ENCODE data around the gene PCSK7. TPM values are rescaled to one million over a fixed set of nuclear protein-coding genes. Genes with fewer than 3 reads are reported as not detected.

Gene PCSK7
- total RNA-seq, 1 donor from 2014 or later, result 341 TPM

DNA sequence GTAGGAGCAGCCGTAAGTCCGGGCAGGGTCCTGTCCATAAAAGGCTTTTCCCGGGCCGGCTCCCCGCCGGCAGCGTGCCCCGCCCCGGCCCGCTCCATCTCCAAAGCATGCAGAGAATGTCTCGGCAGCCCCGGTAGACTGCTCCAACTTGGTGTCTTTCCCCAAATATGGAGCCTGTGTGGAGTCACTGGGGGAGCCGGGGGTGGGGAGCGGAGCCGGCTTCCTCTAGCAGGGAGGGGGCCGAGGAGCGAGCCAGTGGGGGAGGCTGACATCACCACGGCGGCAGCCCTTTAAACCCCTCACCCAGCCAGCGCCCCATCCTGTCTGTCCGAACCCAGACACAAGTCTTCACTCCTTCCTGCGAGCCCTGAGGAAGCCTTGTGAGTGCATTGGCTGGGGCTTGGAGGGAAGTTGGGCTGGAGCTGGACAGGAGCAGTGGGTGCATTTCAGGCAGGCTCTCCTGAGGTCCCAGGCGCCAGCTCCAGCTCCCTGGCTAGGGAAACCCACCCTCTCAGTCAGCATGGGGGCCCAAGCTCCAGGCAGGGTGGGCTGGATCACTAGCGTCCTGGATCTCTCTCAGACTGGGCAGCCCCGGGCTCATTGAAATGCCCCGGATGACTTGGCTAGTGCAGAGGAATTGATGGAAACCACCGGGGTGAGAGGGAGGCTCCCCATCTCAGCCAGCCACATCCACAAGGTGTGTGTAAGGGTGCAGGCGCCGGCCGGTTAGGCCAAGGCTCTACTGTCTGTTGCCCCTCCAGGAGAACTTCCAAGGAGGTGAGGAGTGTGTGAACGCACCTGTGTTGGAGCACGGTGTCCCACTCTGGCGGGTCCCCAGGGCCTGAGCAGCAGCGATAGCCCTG, 32.6 kb downstream of the PCSK7 start, which contains the start of gene TAGLN:
Gene TAGLN, plus strand, starts transcription at position 318 of the 863 bp plus-strand sequence. CDS start 3,644 bp downstream, outside the sequence.
- no peak for DNase-seq
- H3K9me3 Mint-ChIP-seq, result no peaks in the 10 kb centered on the region
- ATAC-seq (ENCODE audit: low read depth), result no peak
- H3K36me3 Mint-ChIP-seq (ENCODE audit: low read depth), result peaks cover 57% of the 10 kb centered on the region
- CTCF ChIA-PET, result no interaction called here
- H3K27ac Mint-ChIP-seq, result peak within 1 kb of the TSS; percentile 50
- H3K27me3 Mint-ChIP-seq, result no peaks in the 10 kb centered on the region
- H3K4me1 Mint-ChIP-seq, result peaks cover 35% of the 10 kb centered on the region
- POLR2A ChIA-PET, result interaction anchor here (0.7 kb wide), 1 partner anchor 852 kb away, joined by 3 read pairs; no protein-coding TSS in a partner anchor
- TF ChIP-seq CTCF (IDR thresholded peaks at IDR 0.05), result no peak
- H3K4me3 Mint-ChIP-seq, result no peak within 1 kb of the TSS
- intact Hi-C loops (cut with micrococcal nuclease), result no loop called here

GRCh38 chr11:117198613-117199012, 33.3 kb downstream of the PCSK7 start:
- Mint-ChIP-seq H3K4me3 (no peak overlapping the region), H3K4me1 (peaks cover 35% of the 10 kb centered on the region), H3K27me3 (no peaks in the 10 kb centered on the region), H3K36me3 (ENCODE audit: low read depth) (peaks cover 55% of the 10 kb centered on the region), H3K27ac (no peak overlapping the region), H3K9me3 (no peaks in the 10 kb centered on the region)
- no peak for TF ChIP-seq CTCF (IDR thresholded peaks at IDR 0.05)
- DNase-seq (no peak), ATAC-seq (ENCODE audit: low read depth) (no peak)
- POLR2A ChIA-PET, result interaction anchor here (2.0 kb wide), 1 partner anchor 20 kb away, joined by 5 read pairs; the partner anchor contains the start of gene SIDT2
- intact Hi-C loops (cut with micrococcal nuclease), result no loop called here
- CTCF ChIA-PET, result interaction anchor here (3.1 kb wide), 1 partner anchor 19 kb away, joined by 13 read pairs; the partner anchor contains the start of gene SIDT2

DNA sequence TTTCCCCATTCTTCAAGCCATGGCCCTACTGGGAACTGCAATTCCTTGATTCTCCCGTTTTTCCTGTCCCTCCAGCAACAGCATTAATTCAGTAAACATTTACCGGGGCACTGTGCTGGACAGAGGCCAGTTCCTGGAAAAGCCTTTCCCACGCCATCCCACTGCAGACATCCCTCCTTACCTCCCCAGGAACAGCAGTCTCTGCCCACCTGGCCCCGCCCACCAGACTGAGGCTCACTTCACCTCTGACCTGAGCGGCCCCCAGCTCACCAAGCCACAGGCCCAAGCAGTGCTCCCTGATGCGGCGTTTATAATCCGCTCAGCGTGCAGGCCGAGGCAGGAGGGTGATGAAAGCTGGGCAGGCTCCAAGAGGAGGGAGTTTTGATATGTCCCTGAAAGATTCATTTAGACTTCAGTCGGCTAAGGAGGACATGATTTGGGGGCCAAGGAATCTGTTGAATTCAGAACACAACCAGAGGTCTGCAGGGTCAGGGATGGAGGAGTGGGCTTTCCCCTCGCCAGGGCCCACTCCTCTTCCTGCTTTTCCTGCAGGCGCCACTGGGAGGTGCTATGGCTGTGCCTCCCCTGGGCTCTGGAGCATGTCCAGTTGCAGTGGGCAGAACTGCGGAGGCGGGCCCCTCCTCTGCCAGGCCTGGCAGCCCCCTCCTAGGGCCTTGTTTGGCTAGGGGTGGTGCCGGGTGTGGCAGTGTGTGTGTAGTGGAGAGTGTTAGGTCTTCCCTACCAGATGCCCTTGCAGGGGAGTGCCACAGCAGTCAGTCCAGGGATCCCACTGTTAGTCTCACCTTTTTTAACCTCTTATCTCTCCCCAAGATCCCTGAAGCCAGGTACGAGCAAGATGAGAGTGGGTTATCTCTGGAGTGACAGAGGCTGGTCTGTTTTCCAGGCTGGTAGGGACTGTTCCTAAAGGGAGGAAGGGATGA, 34.1 kb downstream of the PCSK7 start:
- H3K27me3 Mint-ChIP-seq, result no peaks in the 10 kb centered on the region
- intact Hi-C loops (cut with micrococcal nuclease), result loop anchor here (2.0 kb wide), 1 partner anchor 19 kb away; the partner anchor contains the start of gene SIDT2
- ATAC-seq (ENCODE audit: low read depth) (no peak), DNase-seq (no peak)
- peak overlapping the region; percentile 50 for H3K27ac Mint-ChIP-seq
- no peak for TF ChIP-seq CTCF (IDR thresholded peaks at IDR 0.05)
- POLR2A ChIA-PET, result interaction anchor here (0.6 to 2.0 kb wide), 2 partner anchors 19 to 271 kb away, joined by 3 to 5 read pairs; partner anchors contain the start of gene SIDT2
- peaks cover 39% of the 10 kb centered on the region for H3K4me1 Mint-ChIP-seq
- peaks cover 54% of the 10 kb centered on the region for H3K36me3 Mint-ChIP-seq (ENCODE audit: low read depth)
- no peaks in the 10 kb centered on the region for H3K9me3 Mint-ChIP-seq
- CTCF ChIA-PET, result interaction anchor here (3.1 kb wide), 1 partner anchor 18 kb away, joined by 13 read pairs; the partner anchor contains the start of gene SIDT2
- no peak overlapping the region for H3K4me3 Mint-ChIP-seq

GRCh38 chr11:117197006-117197405, 34.9 kb downstream of the PCSK7 start:
- peaks cover 58% of the 10 kb centered on the region for H3K36me3 Mint-ChIP-seq (ENCODE audit: low read depth)
- no peak overlapping the region for H3K4me3 Mint-ChIP-seq
- ATAC-seq (ENCODE audit: low read depth) (no peak), DNase-seq (no peak)
- no peaks in the 10 kb centered on the region for H3K27me3 Mint-ChIP-seq
- TF ChIP-seq CTCF (IDR thresholded peaks at IDR 0.05), result no peak
- CTCF ChIA-PET, result interaction anchor here (3.1 kb wide), 1 partner anchor 17 kb away, joined by 13 read pairs; the partner anchor contains the start of gene SIDT2
- peaks cover 39% of the 10 kb centered on the region for H3K4me1 Mint-ChIP-seq
- intact Hi-C loops (cut with micrococcal nuclease), result loop anchor here (2.0 kb wide), 1 partner anchor 18 kb away; the partner anchor contains the start of gene SIDT2
- H3K27ac Mint-ChIP-seq, result no peak overlapping the region
- POLR2A ChIA-PET, result interaction anchor here (0.8 to 2.0 kb wide), 4 partner anchors 16 to 24 kb away, joined by 3 to 11 read pairs (median 4); partner anchors contain the start of gene SIDT2
- H3K9me3 Mint-ChIP-seq, result no peaks in the 10 kb centered on the region

All from activated B cell treated with CpG ODN at 0.5 μM for 24 hours (primary cell).